ENCODE results near the gene PPP1R12B. TPM values are rescaled to one million over a fixed set of nuclear protein-coding genes. Genes with fewer than 3 reads are reported as not detected.
"Not testable (repeated sequence)": the region's sequence is repeated elsewhere in the genome, so short reads cannot be mapped to it uniquely, and the experiment has no call there.

The PPP1R12B gene
- total and polyA plus RNA-seq, 2 experiments from 2014 or later: 8.1 to 15.0 TPM

- H3K4me3 ChIP-seq; DNase-seq (ENCODE audit: low spot score); H4K20me1 ChIP-seq (ENCODE audit: insufficient read depth, poor library complexity, severe bottlenecking); H3K36me3 ChIP-seq (replicated peaks; ENCODE audit: insufficient read depth, low read depth); H3K4me2 ChIP-seq; H3K27ac ChIP-seq; H3K4me1 ChIP-seq (ENCODE audit: insufficient read depth); H3K9me3 ChIP-seq (ENCODE audit: low read depth); H3K9me2 ChIP-seq (replicated peaks; ENCODE audit: insufficient read depth); H3K27me3 ChIP-seq; H2AFZ ChIP-seq: not testable (repeated sequence)
- 70% methylated on average over 2 of the region's 2 CpGs for WGBS (ENCODE audit: low lambda C conversion rate, missing lambda C conversion rate)
- H3K79me2 ChIP-seq: peaks cover 14% of the 10 kb centered on the region
Measured at GRCh38 chr1:202410251-202410650, 61.8 kb downstream of the PPP1R12B start.

GRCh38 chr1:202410854-202411357 lies 62.4 kb downstream of the PPP1R12B start:
- H3K4me1 ChIP-seq (ENCODE audit: insufficient read depth); H4K20me1 ChIP-seq (ENCODE audit: insufficient read depth, poor library complexity, severe bottlenecking); H3K9me3 ChIP-seq (ENCODE audit: low read depth); H2AFZ ChIP-seq; H3K27me3 ChIP-seq; H3K36me3 ChIP-seq (replicated peaks; ENCODE audit: insufficient read depth, low read depth); H3K4me3 ChIP-seq; H3K27ac ChIP-seq; H3K9me2 ChIP-seq (replicated peaks; ENCODE audit: insufficient read depth): not testable (repeated sequence)
- WGBS (ENCODE audit: low lambda C conversion rate, missing lambda C conversion rate): 62% methylated on average over 5 of the region's 5 CpGs
- H3K79me2 ChIP-seq: peaks cover 14% of the 10 kb centered on the region
- DNase-seq (ENCODE audit: low spot score): peak; percentile 13
- H3K4me2 ChIP-seq: peak overlapping the region; percentile 27

GRCh38 chr1:202411422-202411821 lies 62.9 kb downstream of the PPP1R12B start:
- H3K4me3 ChIP-seq: no peak overlapping the region
- H3K4me2 ChIP-seq: no peak overlapping the region

GRCh38 chr1:202412421-202412820 lies 63.9 kb downstream of the PPP1R12B start:
- 47% methylated on average over 3 of the region's 3 CpGs for WGBS (ENCODE audit: low lambda C conversion rate, missing lambda C conversion rate)
- H4K20me1 ChIP-seq (ENCODE audit: insufficient read depth, poor library complexity, severe bottlenecking); DNase-seq (ENCODE audit: low spot score); H3K27me3 ChIP-seq; H3K4me1 ChIP-seq (ENCODE audit: insufficient read depth); H3K4me3 ChIP-seq; H3K27ac ChIP-seq; H3K36me3 ChIP-seq (replicated peaks; ENCODE audit: insufficient read depth, low read depth); H2AFZ ChIP-seq; H3K9me2 ChIP-seq (replicated peaks; ENCODE audit: insufficient read depth); H3K4me2 ChIP-seq; H3K9me3 ChIP-seq (ENCODE audit: low read depth): not testable (repeated sequence)
- H3K79me2 ChIP-seq: peaks cover 17% of the 10 kb centered on the region

More at GRCh38 chr1:202411422-202411821, 62.9 kb downstream of the PPP1R12B start:
- Histone ChIP-seq H3K9me3 (ENCODE audit: low read depth) (no peaks in the 10 kb centered on the region), H4K20me1 (ENCODE audit: insufficient read depth, poor library complexity, severe bottlenecking) (no peaks in the 10 kb centered on the region), H3K4me1 (ENCODE audit: insufficient read depth) (peaks cover 3% of the 10 kb centered on the region), H3K27ac (no peak overlapping the region), H3K9me2 (replicated peaks; ENCODE audit: insufficient read depth) (no peaks in the 10 kb centered on the region), H3K36me3 (replicated peaks; ENCODE audit: insufficient read depth, low read depth) (no peaks in the 10 kb centered on the region), H3K27me3 (no peaks in the 10 kb centered on the region), H3K79me2 (peaks cover 17% of the 10 kb centered on the region), H2AFZ (no peak overlapping the region)
- TF ChIP-seq EZH2 (IDR thresholded peaks at IDR 0.05; ENCODE audit: borderline replicate concordance): no peak
- TF ChIP-seq CTCF (IDR thresholded peaks at IDR 0.05; ENCODE audit: poor library complexity): no peak
- no peak for TF ChIP-seq EZH2phosphoT487 (IDR thresholded peaks at IDR 0.05; ENCODE audit: low read depth, severe bottlenecking, unreplicated experiment)
- no peak for DNase-seq (ENCODE audit: low spot score)

GRCh38 chr1:202416641-202417040 lies 68.1 kb downstream of the PPP1R12B start:
- Histone ChIP-seq H3K4me2 (no peak overlapping the region), H3K79me2 (peaks cover 14% of the 10 kb centered on the region), H3K27ac (no peak overlapping the region), H3K9me2 (replicated peaks; ENCODE audit: insufficient read depth) (no peaks in the 10 kb centered on the region), H3K9me3 (ENCODE audit: low read depth) (no peaks in the 10 kb centered on the region), H3K4me1 (ENCODE audit: insufficient read depth) (no peaks in the 10 kb centered on the region), H2AFZ (no peak overlapping the region), H4K20me1 (ENCODE audit: insufficient read depth, poor library complexity, severe bottlenecking) (no peaks in the 10 kb centered on the region), H3K27me3 (no peaks in the 10 kb centered on the region), H3K4me3 (no peak overlapping the region), H3K36me3 (replicated peaks; ENCODE audit: insufficient read depth, low read depth) (no peaks in the 10 kb centered on the region)
- WGBS (ENCODE audit: low lambda C conversion rate, missing lambda C conversion rate): 59% methylated on average over 1 of the region's 1 CpG
- TF ChIP-seq EZH2 (IDR thresholded peaks at IDR 0.05; ENCODE audit: borderline replicate concordance) (no peak), CTCF (IDR thresholded peaks at IDR 0.05; ENCODE audit: poor library complexity) (no peak), EZH2phosphoT487 (IDR thresholded peaks at IDR 0.05; ENCODE audit: low read depth, severe bottlenecking, unreplicated experiment) (no peak)
- no peak for DNase-seq (ENCODE audit: low spot score)

- not testable (repeated sequence) for H3K4me1 ChIP-seq (ENCODE audit: insufficient read depth); H3K9me2 ChIP-seq (replicated peaks; ENCODE audit: insufficient read depth); H3K4me2 ChIP-seq; H3K4me3 ChIP-seq; DNase-seq (ENCODE audit: low spot score); H3K9me3 ChIP-seq (ENCODE audit: low read depth); H3K27me3 ChIP-seq; H3K36me3 ChIP-seq (replicated peaks; ENCODE audit: insufficient read depth, low read depth); H4K20me1 ChIP-seq (ENCODE audit: insufficient read depth, poor library complexity, severe bottlenecking); H2AFZ ChIP-seq
- H3K79me2 ChIP-seq: peaks cover 14% of the 10 kb centered on the region
- peak overlapping the region; percentile 45 for H3K27ac ChIP-seq
- 69% methylated on average over 4 of the region's 4 CpGs for WGBS (ENCODE audit: low lambda C conversion rate, missing lambda C conversion rate)
Measured at GRCh38 chr1:202417141-202417540, 68.6 kb downstream of the PPP1R12B start.

GRCh38 chr1:202417762-202418201 lies 69.3 kb downstream of the PPP1R12B start:
- H3K4me3 ChIP-seq; H2AFZ ChIP-seq; H4K20me1 ChIP-seq (ENCODE audit: insufficient read depth, poor library complexity, severe bottlenecking); H3K36me3 ChIP-seq (replicated peaks; ENCODE audit: insufficient read depth, low read depth); H3K27me3 ChIP-seq; DNase-seq (ENCODE audit: low spot score); H3K4me2 ChIP-seq; H3K9me3 ChIP-seq (ENCODE audit: low read depth); H3K4me1 ChIP-seq (ENCODE audit: insufficient read depth); H3K9me2 ChIP-seq (replicated peaks; ENCODE audit: insufficient read depth): not testable (repeated sequence)
- Histone ChIP-seq H3K79me2 (peaks cover 14% of the 10 kb centered on the region), H3K27ac (peak overlapping the region; percentile 45)
